A673 (cell line): ENCODE data around the gene OPRM1. TPM values are rescaled to one million over a fixed set of nuclear protein-coding genes. Genes with fewer than 3 reads are reported as not detected.
A peak's percentile ranks its signal among the peaks of the same experiment; 100 is the strongest.

Experiments used
- BruUV-seq: library from RNA; stranded (reverse); fragments of 400-500 nt; replicated peaks from 2 replicates; lab custom pipeline; 2021; lab: Mats Ljungman, UMichigan
- CTCF ChIA-PET: fragments of 300-600 bp; sonication (Branson Sonifier 250); formaldehyde crosslinking; loops from one replicate; lab custom pipeline; 2022; ENCODE audit warnings: antibody characterized with exemption; lab: Charles Lee
- POLR2A ChIA-PET: fragments of 300-600 bp; sonication (Branson Sonifier 250); formaldehyde crosslinking; loops from one replicate; lab custom pipeline; 2022; ENCODE audit warnings: antibody characterized with exemption; ENCODE audit not compliant: low non-redundant PET; lab: Charles Lee
- DNase-seq: peaks from one replicate; pipeline ENCODE4 v3.0.0-alpha.2; 2015; ENCODE audit warnings: low spot score
- H3K27ac ChIP-seq: fragments of 200-600 bp; sonication (generic); 2 replicates; pipeline ENCODE4 v1.5.1; 2016; ENCODE audit warnings: mixed run types, low read depth, mild to moderate bottlenecking, mixed read lengths, antibody characterized with exemption, low read length; ENCODE audit not compliant: poor library complexity, severe bottlenecking
- H3K27me3 ChIP-seq: fragments of 200-600 bp; sonication (generic); replicated peaks from 2 replicates; pipeline ENCODE4 v1.6.1; 2017; ENCODE audit warnings: mixed run types, low read depth, mild to moderate bottlenecking, mixed read lengths, antibody characterized with exemption, low read length; ENCODE audit not compliant: insufficient read depth, poor library complexity
- H3K36me3 ChIP-seq: fragments of 200-600 bp; sonication (generic); 2 replicates; pipeline ENCODE4 v1.6.1; 2016; ENCODE audit warnings: mixed run types, mild to moderate bottlenecking, mixed read lengths, antibody characterized with exemption, low read length; ENCODE audit not compliant: insufficient read depth, poor library complexity, severe bottlenecking
- H3K4me1 ChIP-seq: fragments of 200-600 bp; sonication (generic); 2 replicates; pipeline ENCODE4 v1.6.1; 2017; ENCODE audit warnings: mixed run types, mild to moderate bottlenecking, mixed read lengths, antibody characterized with exemption, low read length; ENCODE audit not compliant: insufficient read depth, poor library complexity, severe bottlenecking
- H3K4me3 ChIP-seq: fragments of 200-600 bp; sonication (generic); 2 replicates; pipeline ENCODE4 v1.5.1; 2016; ENCODE audit warnings: low read depth, mixed run types, mild to moderate bottlenecking, mixed read lengths, low read length; ENCODE audit not compliant: poor library complexity, severe bottlenecking
- H3K9me3 ChIP-seq: fragments of 200-600 bp; sonication (generic); 2 replicates; pipeline ENCODE4 v1.6.1; 2016; ENCODE audit warnings: mixed run types, low read depth, mild to moderate bottlenecking, mixed read lengths, antibody characterized with exemption, low read length; ENCODE audit not compliant: poor library complexity, severe bottlenecking
- EZH2 ChIP-seq: fragments of 200-600 bp; sonication (generic); IDR thresholded peaks from 2 replicates; pipeline ENCODE4 v1.6.1; 2017; ENCODE audit warnings: borderline replicate concordance, low read depth, mild to moderate bottlenecking, mixed read lengths, antibody characterized with exemption, low read length; ENCODE audit not compliant: poor library complexity, severe bottlenecking
- intact Hi-C: fragments of 100-400 bp; cut with micrococcal nuclease; formaldehyde crosslinking; loops from one replicate; pipeline ENCODE4 v1.10.0; 2022; ENCODE audit not compliant: unreplicated experiment
- total RNA-seq: library from RNA; stranded (reverse); gene quantifications from 2 replicates; pipeline ENCODE4 v1.2.3, GENCODE V29; 2021
- TF ChIP-seq, protein P1 (sequence below): fragments of 300-800, 200-600 bp; sonication (generic); conservative IDR thresholded peaks from 2 replicates; pipeline ENCODE4 v1.5.1; 2017; ENCODE audit warnings: low read depth, mild to moderate bottlenecking, antibody characterized with exemption, low read length, moderate library complexity, mixed read lengths

The OPRM1 gene
- total RNA-seq, 1 experiment from 2014 or later: not detected

- H3K4me1 ChIP-seq: peaks cover 40% of the 10 kb centered on the region
- no peaks in the 10 kb centered on the region for H3K27me3 ChIP-seq
- intact Hi-C loops: no loop called here
- H3K27ac ChIP-seq: no peak overlapping the region
- H3K36me3 ChIP-seq: no peaks in the 10 kb centered on the region
- TF ChIP-seq EZH2: no peak
- TF ChIP-seq, protein P1, sequence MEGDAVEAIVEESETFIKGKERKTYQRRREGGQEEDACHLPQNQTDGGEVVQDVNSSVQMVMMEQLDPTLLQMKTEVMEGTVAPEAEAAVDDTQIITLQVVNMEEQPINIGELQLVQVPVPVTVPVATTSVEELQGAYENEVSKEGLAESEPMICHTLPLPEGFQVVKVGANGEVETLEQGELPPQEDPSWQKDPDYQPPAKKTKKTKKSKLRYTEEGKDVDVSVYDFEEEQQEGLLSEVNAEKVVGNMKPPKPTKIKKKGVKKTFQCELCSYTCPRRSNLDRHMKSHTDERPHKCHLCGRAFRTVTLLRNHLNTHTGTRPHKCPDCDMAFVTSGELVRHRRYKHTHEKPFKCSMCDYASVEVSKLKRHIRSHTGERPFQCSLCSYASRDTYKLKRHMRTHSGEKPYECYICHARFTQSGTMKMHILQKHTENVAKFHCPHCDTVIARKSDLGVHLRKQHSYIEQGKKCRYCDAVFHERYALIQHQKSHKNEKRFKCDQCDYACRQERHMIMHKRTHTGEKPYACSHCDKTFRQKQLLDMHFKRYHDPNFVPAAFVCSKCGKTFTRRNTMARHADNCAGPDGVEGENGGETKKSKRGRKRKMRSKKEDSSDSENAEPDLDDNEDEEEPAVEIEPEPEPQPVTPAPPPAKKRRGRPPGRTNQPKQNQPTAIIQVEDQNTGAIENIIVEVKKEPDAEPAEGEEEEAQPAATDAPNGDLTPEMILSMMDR: no peak
- ChIA-PET POLR2A (no interaction called here), CTCF (no interaction called here)
- DNase-seq: no peak
- H3K4me3 ChIP-seq: no peak overlapping the region
- H3K9me3 ChIP-seq: no peaks in the 10 kb centered on the region
- no TSS peak for BruUV-seq
Observed at GRCh38 chr6:154245506-154245905, 206.5 kb downstream of the OPRM1 start.

GRCh38 chr6:154246723-154247118 lies 207.7 kb downstream of the OPRM1 start:
- Histone ChIP-seq H3K9me3 (no peaks in the 10 kb centered on the region), H3K4me1 (peaks cover 40% of the 10 kb centered on the region), H3K27ac (no peak overlapping the region), H3K36me3 (no peaks in the 10 kb centered on the region), H3K4me3 (peak overlapping the region; percentile 42), H3K27me3 (no peaks in the 10 kb centered on the region)
- no peak for TF ChIP-seq EZH2
- TF ChIP-seq, protein P1: no peak
- POLR2A ChIA-PET: no interaction called here
- no TSS peak for BruUV-seq
- CTCF ChIA-PET: interaction anchor here (0.7 kb wide), 1 partner anchor 219 kb away, joined by 4 read pairs; no protein-coding TSS in a partner anchor
- no peak for DNase-seq
- intact Hi-C loops: no loop called here

DNA sequence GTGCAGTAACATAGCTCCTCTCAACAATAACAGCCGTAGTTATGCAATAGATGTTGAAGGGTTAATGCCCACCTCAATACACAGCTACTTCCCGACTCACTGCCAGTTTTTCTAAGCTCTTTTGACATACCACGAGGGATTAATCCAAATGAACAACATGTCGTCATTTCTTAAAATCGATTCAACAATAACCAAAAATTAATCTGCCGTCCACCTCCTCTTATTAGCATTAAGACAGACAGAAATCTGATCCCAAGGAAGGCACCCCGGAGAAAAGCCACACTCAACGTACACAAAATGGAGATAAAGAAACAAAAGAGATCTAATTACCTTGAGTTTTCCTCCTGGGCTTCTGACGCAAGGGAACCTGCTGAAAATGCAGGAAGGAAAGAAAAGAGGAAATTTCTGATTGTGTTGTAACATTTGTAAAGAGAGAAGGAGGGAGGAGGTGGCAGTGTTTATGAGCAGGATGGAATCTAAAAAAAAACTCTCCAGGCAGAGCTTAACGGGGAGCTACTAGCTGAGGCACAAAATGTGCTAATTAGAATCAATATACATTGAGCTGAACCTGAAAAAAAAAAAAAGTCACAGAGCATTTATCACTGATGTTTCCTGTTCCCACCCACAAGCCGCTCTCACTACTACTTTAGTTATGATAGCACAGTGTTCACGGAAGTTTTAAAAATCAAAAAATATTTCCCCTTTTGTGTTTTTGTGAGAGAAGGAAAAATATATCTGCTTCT lies 208.2 kb downstream of the OPRM1 start:
- BruUV-seq: no TSS peak
- peak overlapping the region; percentile 42 for H3K4me3 ChIP-seq
- H3K27ac ChIP-seq: peak overlapping the region; percentile 66
- no peaks in the 10 kb centered on the region for H3K27me3 ChIP-seq
- TF ChIP-seq, protein P1: no peak
- TF ChIP-seq EZH2: no peak
- H3K9me3 ChIP-seq: no peaks in the 10 kb centered on the region
- peaks cover 40% of the 10 kb centered on the region for H3K4me1 ChIP-seq
- peak; percentile 71 for DNase-seq
- ChIA-PET POLR2A (no interaction called here), CTCF (interaction anchor here (0.7 kb wide), 1 partner anchor 218 kb away, joined by 4 read pairs; no protein-coding TSS in a partner anchor)
- intact Hi-C loops: no loop called here
- no peaks in the 10 kb centered on the region for H3K36me3 ChIP-seq
